Stimulated activated CD4-positive, alpha-beta T cell treated with anti-CD3 and anti-CD28 coated beads, TNF-alpha, amount 100 ng/mL, for 24 hours (primary cell): ENCODE measurements around the gene KDSR.

Source experiments
- DNase-seq, 3 experiments: peaks; one replicate each; pipeline ENCODE4 v3.0.0-alpha.2; 2020; ENCODE audit warnings: low read depth in 3 of 3

The KDSR gene

GRCh38 chr18:63283305-63284094 lies 83.5 kb downstream of the KDSR start:
- no peak for DNase-seq

GRCh38 chr18:63282793-63283192 lies 84.2 kb downstream of the KDSR start:
- DNase-seq = no peak
